Activated CD4-positive, CD25-positive, alpha-beta regulatory T cell treated with anti-CD3 and anti-CD28 coated beads, Interleukin-2, amount 50 U/mL, for 16 hours (primary cell): ENCODE data around the gene CPSF4.
"Not testable (repeated sequence)": the region's sequence is repeated elsewhere in the genome, so short reads cannot be mapped to it uniquely, and the experiment has no call there.

Experiments
- DNase-seq: peaks from one replicate; pipeline ENCODE4 v3.0.0-alpha.2; 2020; ENCODE audit warnings: low read depth, low spot score

Gene CPSF4

DNA sequence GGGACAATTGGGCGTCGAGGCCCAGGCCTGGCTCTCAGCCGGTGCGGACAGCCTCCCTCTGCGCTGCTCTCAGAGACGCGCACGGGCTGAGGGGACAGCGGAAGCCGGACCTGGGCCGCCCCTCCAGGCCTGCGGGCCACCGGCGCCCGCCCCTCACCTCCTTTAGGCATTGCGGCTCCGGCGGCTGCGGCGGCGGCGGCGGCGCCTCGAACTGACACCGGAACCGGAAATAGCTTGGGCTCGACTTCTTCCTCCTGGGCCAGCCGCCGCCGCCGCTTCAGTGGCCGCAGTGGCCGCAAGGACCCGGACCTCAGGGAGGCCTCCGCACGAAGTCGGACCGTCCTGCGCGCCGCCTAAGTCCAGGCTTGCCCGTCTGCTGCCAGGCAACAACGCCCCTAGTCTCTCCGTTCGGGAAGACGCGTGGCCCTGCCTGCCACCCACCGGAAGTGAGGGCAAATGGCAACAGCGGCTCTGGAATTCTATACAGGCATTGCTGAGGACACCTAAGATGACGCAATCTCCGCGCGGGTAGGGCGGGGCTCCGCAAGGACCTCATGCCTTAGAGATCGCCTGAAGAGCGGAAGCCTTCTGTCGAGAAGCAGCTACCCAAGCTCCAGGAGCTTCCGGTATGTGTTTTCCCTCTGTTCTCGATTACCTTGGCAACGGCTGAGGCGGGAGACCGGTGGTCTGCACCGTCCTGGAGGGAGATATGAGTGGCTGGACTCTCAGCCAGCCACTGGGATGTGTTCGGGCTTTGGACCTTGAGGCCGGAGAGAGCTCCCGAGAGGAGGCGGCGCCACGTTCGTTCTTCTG lies 30.2 kb upstream of the CPSF4 start, which contains the start of the genes BUD31 and PDAP1:
BUD31 (plus strand) TSS at position 591 of the 813 bp plus-strand sequence. CDS start 2,124 bp downstream, outside the sequence.
PDAP1 (minus strand) TSS at position 219 of the 813 bp plus-strand sequence; CDS start at position 170, 49 bp downstream.
- DNase-seq, result peak; percentile 89

DNA sequence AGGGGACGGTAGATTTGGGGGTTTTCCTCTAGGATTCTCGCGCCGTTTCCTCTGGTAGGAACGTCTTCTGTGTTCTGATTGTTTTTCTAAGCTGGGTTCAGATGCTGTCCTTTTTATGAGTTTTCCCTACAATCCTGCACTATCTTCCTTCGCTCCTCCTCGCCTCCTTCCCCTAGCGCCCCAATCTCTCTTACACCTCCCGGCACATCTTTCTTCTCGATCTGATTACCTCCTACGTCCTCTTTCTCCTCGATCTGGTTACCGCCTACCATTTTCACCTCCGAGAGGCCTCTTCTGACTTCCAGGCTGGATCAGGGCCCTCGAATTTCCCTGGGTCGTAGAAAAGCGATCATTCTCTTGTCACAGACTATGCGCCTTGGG lies 29.6 kb upstream of the CPSF4 start:
- DNase-seq, result no peak

DNA sequence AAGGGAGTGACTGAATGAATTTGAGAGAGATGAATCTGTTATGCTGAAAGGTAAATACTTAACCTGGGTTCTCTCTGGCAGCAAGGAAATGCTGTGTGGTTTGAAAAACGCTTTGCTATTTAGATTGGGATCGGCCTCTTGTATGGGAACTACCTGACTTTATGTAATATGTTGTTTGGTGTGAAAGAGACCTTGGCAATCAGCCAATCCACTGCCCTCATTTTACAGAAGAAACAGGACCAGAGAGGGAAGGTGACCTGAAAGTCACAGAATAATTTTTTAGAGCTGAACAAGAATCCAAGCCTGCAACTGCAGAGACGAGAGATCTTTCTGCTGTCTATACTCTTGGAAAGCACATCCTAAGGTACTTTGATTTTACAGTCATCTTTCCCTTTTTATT lies 28.9 kb upstream of the CPSF4 start:
- no peak for DNase-seq

DNA sequence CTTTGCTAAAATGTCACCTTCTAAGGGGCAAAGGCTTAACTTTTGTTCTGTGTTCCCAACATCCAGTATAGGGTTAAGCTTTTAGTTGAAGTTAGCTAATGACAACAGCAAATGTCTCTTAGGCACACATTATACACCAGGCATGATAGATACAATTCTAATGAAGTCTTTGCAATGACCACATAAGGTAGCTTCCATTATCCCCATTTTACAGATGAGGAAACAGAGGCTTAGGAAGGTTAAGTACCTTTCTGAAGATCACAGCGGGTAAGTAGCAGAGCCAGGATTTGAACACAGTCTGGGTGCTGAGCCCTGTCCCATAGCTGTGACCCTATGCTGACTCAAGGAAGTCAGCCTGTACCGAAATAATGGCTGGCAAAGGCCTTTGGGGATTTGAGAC lies 28.1 kb upstream of the CPSF4 start:
- no peak for DNase-seq

DNA sequence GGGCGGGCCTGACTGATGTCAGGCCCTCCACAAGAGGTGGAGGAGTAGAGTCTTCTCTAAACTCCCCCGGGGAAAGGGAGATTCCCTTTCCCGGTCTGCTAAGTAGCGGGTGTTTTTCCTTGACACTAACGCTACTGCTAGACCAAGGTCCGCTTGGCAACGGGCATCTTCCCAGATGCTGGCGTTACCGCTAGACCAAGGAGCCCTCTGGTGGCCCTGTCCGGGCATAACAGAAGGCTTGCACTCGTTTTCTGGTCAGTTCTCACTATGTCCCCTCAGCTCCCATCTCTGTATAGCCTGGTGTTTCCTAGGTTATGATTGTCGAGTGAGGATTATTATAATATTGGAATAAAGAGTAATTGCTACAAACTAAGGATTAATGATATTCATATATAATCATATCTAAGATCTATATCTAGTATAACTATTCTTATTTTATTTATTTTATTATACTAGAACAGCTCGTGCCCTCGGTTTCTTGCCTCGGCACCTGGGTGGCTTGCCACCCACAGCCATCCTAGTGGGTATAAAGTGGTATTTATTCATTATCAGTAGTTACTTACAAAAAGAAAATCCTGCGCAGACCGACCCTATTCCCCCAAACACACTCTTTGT lies 23.1 kb upstream of the CPSF4 start:
- DNase-seq, result not testable (repeated sequence)

DNA sequence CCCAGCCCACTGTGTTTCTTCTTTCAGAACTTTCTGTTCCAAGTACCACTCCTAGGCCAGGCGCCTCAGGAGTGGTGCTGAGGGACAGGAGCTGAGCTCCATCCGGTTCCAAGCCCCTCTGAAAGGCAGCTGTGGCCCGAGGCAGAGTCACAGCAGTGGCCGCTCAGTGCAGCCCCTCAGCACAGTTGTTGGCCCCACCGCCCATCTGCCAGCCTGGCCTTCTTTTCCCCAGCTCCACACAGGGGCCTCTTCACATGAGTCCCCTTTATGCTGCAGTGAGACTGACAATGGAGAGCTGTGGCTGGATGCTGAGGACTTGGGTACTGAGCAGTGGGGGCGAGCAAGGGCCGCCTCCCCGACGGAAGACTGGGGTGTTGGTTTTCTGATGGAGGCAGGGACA lies 20.5 kb upstream of the CPSF4 start:
- no peak for DNase-seq

DNA sequence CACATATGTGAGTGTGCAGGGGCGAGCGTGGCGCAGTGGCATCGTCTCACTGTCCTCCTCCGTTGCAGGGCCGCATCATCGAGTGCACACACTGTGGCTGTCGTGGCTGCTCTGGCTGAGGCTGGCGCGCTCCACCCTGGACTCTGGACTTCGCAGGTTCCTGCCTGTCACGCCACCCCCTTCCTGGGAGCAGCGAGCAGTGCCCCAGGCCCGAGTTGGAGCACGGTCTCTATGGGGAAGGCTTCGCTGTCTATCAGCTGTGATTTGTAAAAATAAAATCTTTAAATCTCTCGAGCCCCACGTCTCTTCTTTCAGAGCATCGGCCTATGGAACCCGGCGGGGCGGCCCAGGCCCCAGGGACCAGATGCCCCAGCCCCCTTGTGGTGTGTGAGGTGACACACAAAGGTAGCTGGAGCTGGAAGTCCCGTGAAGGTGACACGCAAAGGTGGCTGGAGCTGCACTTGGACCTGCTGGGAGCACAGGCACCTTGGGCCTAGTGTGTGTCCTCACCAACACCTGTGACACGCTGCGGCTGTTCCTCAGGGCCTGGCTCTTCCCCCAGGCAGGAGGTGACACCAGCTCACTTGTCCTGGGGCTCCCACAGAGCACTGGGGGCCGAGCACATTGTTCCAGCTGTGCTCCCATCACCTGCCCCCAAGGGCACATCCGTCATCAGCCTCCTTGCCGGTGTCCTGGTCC lies 19.3 kb upstream of the CPSF4 start:
- no peak for DNase-seq

DNA sequence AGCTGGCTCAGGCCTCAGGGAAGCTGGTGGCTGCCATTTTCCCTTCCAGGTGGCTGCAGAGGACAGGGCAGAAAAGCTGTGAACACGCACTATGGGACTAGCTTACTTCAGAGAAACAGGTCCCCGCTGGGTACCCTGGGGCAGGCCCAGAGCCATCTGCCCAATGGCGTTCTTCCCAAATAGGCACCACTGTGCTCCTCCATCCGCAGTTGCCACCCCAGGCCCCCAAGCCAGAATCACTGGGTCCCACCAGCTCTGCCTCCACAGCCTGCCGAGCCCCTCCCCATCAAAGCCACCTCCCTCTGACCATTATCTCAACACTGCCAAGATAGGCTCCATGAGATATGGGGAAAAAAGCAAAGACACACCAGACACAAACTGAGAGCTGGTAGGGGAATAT lies 18.5 kb upstream of the CPSF4 start:
- no peak for DNase-seq

DNA sequence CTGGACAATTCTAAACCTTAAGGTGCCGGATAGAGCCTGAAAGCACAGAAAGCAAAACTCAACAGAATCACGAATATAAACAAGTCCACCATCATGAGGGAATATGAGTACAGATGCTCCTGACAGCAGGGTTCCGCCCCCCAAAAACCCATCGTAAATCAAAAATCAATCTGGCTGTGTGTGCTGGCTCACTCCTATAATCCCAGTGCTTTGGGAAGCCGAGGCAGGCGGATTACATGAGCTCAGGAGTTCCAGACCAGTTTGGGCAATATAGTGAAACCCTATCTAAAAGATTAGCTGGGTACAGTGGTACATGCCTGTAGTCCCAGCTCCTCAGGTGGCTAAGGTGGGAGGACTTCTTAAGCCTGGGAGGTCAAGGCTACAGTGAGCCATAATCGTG lies 17.8 kb upstream of the CPSF4 start:
- no peak for DNase-seq

DNA sequence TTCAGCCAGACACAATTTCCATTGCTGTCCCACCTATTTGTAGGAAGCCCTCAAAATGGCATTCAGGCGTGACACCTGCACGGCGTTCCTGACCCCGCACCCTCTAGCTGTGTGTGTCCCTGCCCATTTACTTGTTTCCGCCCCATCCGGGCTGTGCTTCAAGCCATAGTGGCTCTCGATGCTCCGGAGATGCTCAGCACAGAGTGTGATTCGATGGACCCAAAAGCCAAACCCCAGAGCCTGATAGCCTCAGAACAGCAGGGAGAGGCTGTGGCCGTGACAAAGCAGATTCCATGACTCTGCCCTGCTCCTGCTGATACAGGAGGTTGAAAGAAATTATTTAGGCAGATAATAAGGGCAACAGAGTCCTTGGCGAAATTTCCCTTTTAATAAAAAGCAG lies 16.6 kb upstream of the CPSF4 start:
- DNase-seq, result no peak

DNA sequence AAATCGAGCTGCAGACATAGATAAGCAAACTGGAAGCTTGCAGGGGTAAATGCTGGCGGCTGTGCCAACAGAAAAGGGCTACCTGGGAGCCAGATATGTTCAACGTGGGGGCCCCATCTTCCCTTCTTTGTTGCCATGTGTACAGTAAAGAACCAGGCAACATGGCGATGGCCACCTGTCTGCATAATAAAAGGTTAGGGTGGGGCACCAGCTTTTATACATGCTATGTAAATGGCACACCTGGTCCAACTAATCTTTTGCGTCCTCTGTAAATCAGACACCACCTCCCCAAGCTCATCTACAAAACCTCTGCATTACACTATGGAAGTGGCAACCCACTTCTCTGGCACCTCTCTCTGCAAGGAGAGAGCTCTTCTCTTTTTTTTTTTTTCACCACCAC lies 16.1 kb upstream of the CPSF4 start:
- no peak for DNase-seq

DNA sequence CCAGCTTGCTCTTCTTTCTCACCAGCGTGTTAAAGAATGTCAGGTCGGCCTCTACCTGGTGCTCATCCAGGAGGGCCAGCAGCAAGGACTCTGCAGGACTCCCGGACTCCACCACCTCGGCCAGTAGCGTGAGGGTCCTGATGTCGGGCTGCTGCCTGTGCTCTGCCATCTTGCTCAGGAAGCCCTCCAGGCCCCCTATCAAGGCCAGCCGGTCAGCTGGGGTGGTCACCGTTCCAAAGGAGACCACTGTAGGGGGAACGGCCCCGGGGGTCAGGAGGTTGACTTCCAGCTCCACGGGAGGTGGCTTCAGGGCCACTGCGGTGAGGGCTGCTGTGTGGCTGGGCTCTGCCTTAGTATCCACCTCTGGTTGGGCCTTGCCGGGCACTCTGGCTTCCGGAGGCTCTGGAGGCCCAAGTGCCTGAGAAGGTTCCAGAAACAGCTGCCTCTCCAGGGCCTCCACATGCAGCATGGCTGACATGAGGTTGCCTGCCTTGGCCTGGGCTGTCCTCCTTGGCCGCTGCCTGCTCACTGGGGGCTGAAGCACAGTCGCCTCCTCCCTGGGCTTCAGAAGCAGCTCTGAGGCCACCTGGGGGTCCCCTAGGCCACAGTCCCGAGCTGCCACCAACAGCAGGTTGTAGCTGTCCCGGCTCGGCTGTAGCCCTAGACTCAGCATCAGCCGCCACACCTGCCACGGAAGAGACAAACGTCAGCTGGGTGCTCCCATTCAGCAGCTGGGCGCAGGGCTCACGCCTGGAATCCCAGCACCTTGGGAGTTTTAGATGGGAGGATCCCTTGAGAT lies 13.6 kb upstream of the CPSF4 start:
- no peak for DNase-seq

DNA sequence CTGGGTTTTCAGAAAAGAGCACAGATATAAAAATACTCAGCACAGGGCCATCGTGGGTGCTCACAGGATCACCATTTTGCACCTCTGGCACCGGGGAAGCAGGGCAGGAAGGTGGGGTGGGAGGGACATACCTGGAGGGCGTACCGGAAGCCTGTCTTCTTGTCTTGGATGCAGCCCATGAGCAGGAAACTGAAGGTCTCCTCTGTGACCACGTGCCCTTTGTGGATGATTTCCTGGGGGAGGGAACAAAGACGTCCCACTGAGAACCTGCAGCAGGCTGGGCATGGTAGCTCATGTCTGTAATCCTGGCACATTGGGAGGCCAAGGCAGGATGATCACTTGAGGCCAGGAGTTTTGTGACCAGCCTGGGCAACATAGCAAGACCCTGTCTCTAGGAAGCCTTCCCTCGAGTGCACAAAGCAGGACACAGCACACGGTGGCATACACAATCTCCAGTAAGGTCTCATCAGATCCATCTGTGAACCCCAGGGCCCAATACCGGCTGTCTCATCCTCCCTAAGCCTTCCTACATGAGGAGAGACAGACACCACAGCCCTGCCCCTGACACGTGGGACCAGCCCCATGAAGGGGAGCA lies 9.7 kb upstream of the CPSF4 start:
- DNase-seq, result no peak

DNA sequence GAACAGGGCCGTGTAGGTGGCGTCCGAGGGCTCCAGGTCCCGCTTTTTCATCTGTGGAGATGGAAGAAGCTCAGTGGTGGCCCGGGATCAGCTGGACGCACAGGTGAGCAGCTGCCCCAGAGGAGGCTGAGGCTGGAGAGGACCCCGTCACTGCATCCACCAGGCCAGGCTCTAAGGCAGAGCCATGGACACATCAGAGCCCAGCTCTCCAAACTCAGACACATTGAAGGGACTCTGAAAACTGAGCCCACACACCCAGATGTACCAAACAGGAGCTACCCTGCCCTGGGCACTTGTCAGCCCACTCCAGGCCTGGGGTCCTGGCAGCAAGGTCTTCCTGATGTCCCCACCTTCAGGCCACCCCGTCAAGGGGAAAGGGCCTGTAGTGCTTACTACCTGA lies 9.0 kb upstream of the CPSF4 start:
- DNase-seq, result no peak

DNA sequence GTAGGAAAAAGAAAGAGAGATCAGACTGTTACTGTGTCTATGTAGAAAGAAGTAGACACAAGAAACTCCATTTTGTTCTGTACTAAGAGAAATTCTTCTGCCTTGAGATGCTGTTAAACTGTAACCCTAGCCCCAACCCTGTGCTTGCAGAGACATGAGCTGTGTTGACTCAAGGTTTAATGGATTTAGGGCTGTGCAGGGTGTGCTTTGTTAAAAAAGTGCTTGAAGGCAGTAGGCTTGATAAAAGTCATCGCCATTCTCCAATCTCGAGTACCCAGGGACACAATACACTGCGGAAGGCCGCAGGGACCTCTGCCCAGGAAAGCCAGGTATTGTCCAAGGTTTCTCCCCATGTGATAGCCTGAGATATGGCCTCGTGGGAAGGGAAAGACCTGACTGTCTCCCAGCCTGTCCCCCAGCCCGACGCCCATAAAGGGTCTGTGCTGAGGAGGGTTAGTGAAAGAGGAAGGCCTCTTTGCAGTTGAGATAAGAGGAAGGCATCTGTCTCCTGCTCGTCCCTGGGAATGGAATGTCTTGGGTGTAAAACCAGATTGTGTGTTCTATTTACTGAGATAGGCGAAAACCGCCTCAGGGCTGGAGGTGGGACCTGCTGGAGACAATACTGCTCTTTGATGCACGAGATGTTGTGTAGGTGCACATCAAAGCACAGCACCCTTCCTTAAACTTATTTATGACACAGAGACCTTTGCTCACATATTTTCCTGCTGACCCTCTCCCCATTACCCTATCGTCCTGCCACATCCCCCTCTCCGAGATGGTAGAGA lies 6.8 kb upstream of the CPSF4 start:
- not testable (repeated sequence) for DNase-seq

DNA sequence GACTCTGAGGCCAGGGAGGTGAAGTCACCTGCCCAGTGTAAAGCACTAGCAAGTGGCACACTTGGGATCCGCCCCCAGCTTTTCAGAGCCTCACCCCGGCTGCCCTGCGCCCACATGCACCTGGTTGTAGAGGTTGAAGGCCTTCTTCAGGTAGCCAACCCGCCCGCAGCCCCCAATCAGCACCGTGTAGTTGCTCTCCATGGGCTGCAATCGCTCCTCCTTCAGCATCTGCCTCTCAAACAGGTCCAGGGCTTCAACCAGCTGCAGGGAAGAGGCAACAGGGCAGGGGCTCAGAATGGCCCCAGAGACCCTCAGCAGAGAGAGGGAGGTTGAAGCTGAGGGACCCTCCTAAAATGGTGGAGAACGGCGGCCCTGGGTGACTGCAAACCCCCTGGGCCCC lies 5.6 kb upstream of the CPSF4 start:
- DNase-seq, result no peak

DNA sequence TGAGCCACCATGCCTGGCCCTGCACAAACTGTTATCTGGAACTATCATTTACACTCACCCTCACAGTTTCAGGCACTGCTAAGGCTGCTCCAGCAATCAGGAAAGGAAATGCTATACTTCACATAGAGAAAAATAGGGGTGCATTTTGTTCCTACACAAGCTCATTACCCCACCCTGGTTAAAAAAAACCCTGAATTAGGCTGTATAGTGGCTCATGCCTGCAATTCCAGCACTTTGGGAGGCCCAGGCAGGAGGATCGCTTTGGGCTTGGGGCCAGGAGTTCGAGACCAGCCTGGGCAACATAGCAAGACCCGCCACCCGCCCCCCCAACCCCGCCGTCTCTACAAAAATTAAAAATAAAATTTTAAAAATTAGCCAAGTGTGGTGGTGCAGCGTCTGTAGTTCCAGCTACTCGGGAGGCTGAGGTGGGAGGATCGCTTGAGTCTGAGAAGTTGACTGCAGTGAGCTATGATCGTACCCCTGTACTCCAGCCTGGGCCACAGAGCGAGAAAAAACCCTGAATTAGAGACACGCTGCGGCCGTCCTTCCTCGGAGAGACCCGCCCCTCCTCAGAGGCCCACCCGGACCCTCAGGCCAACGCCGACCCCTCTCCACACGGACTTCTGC lies 684 bp upstream of the CPSF4 start:
- DNase-seq, result no peak

DNA sequence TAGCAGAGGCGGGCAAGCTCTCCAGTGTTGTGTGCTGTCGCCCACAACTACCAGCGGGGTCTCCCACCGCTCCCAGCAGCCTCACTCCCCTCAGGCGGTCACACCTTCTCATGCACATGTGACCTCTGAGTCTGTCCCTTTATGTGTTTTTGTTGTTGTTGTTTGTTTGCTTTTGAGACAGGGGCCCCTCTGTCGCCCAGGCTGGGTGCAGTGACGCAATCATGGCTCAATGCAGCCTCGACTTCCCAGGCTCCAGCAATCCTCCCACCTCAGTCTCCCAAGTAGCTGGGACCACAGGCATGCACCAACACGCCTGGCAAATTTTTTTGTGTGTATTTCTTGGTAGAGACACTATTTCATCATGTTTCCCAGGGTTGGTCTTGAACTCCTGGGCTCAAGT lies 1.5 kb downstream of the CPSF4 start:
- DNase-seq, result no peak

DNA sequence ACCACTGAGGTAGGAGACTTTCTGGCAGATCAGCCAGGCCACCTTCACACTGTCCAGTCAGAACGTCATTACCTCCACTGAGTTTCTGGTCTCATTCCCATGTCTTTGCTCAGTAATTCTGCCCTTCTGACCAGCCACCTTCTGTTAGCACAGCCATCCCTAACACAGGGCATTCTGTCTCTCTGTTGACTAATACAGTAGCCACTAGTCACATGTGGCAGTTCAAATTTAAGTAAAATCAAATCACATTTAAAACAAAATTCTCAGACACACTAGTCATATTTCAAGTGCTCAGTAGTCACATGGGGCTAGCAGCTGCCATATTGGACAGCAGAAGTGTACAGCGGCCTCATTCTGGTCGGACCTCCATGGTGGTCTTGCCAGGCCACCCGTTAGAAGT lies 7.4 kb downstream of the CPSF4 start:
- DNase-seq, result no peak

DNA sequence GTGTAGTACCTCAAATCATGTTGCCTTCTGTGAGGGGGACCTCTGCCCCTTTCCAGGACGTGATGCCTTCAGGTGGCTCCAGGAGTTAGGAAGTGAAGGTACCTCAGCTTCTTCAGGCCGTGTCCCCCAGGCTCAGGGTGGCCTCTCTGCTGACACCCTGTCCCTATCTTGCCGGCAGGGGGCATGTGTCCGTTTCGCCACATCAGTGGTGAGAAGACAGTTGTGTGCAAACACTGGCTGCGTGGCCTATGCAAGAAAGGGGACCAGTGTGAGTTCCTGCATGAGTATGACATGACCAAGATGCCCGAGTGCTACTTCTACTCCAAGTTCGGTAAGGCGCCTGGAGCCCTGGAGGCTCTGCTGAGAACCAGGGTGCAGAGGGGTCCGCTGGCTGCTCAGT lies 9.2 kb downstream of the CPSF4 start:
- DNase-seq, result no peak
